Endothelial cell of umbilical vein (primary cell): ENCODE data around the gene KLF15.

Experiments
- CTCF ChIP-seq, 2 donors: IDR thresholded peaks; 1 replicate in 1 of 2; 2 replicates in 1 of 2; pipeline ENCODE4 v1.5.1; 2011; ENCODE audit warnings: low read length in 2 of 2, mild to moderate bottlenecking in 2 of 2, moderate library complexity in 2 of 2, control low read depth in 1 of 2, inconsistent platforms in 1 of 2, low read depth in 1 of 2; ENCODE audit not compliant: insufficient read depth in 1 of 2; ENCODE audit errors: extremely low read depth in 1 of 2
- EZH2 ChIP-seq: IDR thresholded peaks from 2 replicates; pipeline ENCODE4 v1.6.1; 2012; ENCODE audit warnings: borderline replicate concordance, low read depth, mild to moderate bottlenecking, moderate library complexity, low read length, inconsistent platforms; ENCODE audit not compliant: severe bottlenecking
- FOS ChIP-seq: IDR thresholded peaks from 2 replicates; pipeline ENCODE4 v1.6.1; 2011; ENCODE audit warnings: mild to moderate bottlenecking, low read length, moderate library complexity, borderline replicate concordance; ENCODE audit not compliant: insufficient read depth
- JUN ChIP-seq: IDR thresholded peaks from 2 replicates; pipeline ENCODE4 v1.6.1; 2011; ENCODE audit warnings: borderline replicate concordance, low read depth; ENCODE audit not compliant: insufficient read length, insufficient read depth
- MYC ChIP-seq: IDR thresholded peaks from one replicate; pipeline ENCODE4 v1.6.1; 2011; ENCODE audit warnings: mild to moderate bottlenecking, low read depth, low read length
- POLR2A ChIP-seq: IDR thresholded peaks from 2 replicates; pipeline ENCODE4 v1.6.1; 2012; ENCODE audit warnings: low read depth, mild to moderate bottlenecking, control low read depth, low read length
- POLR2AphosphoS5 ChIP-seq: IDR thresholded peaks from 2 replicates; pipeline ENCODE4 v1.6.1; 2012; ENCODE audit warnings: low read depth, mild to moderate bottlenecking, control low read depth, low read length, moderate library complexity; ENCODE audit not compliant: insufficient read depth
- TF ChIP-seq, protein P1 (sequence below): IDR thresholded peaks from 2 replicates; pipeline ENCODE4 v1.6.1; 2011; ENCODE audit not compliant: insufficient read depth, insufficient read length

DNA sequence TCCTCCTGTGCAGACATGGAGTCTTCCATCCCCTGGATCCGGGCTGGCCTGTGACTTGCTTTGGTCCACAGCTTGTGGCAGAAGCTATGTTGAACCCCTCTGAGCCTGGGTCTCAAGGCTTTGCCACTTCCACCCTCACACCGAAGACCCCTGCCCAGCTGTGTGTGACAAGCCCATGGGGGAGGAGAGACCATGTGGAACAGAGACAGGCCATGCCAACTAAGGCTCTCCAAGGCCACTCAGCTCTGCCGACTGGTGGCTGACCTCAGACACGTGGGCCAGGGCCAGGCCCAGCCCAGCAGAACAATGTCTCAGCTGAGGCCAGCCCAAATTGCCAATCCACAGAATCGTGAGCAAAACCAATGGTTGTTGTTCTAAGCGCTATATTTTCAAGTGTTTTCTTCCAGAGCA lies 21.1 kb upstream of the KLF15 start:
- TF ChIP-seq, protein P1, sequence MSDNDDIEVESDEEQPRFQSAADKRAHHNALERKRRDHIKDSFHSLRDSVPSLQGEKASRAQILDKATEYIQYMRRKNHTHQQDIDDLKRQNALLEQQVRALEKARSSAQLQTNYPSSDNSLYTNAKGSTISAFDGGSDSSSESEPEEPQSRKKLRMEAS = no peak
- TF ChIP-seq CTCF (IDR thresholded peaks at IDR 0.05; ENCODE audit: extremely low read depth in 1 of 2, insufficient read depth in 1 of 2, low read depth in 1 of 2, low read length in 2 of 2) = no peak
- TF ChIP-seq POLR2AphosphoS5 = no peak
- TF ChIP-seq MYC = no peak
- TF ChIP-seq FOS = no peak
- TF ChIP-seq EZH2 = no peak
- no peak for TF ChIP-seq POLR2A
- no peak for TF ChIP-seq JUN
